ENCODE data around the gene IDE.

- TF ChIP-seq CTCF (IDR thresholded peaks at IDR 0.05; ENCODE audit: insufficient read depth, low read length, poor library complexity, severe bottlenecking), result no peak
- no peak for TF ChIP-seq EZH2phosphoT487 (conservative IDR thresholded peaks at IDR 0.05; ENCODE audit: low read length)
Measured at GRCh38 chr10:92593619-92594588, 20.0 kb upstream of the IDE start.
